Thymus (tissue), 11 donors: ENCODE results near the gene SCO2. TPM values are rescaled to one million over a fixed set of nuclear protein-coding genes. Genes with fewer than 3 reads are reported as not detected.

Experiments
- DNase-seq, 9 donors: peaks; one replicate each; pipeline ENCODE4 v3.0.0-alpha.2; 2013; ENCODE audit warnings: low spot score in 9 of 9, low read depth in 6 of 9, missing footprints in 1 of 9
- H3K27ac ChIP-seq, 2 donors: one replicate each; pipeline ENCODE4 v1.5.1; 2013; ENCODE audit warnings: control low read depth in 1 of 2, low read depth in 1 of 2, low read length in 1 of 2, mild to moderate bottlenecking in 1 of 2, moderate library complexity in 1 of 2
- H3K27me3 ChIP-seq, 2 donors: one replicate each; pipeline ENCODE4 v1.5.1; 2013; ENCODE audit warnings: low read length in 1 of 2; ENCODE audit not compliant: control insufficient read depth in 2 of 2, insufficient read depth in 1 of 2
- H3K36me3 ChIP-seq, 2 donors: one replicate each; pipeline ENCODE4 v1.5.1; 2013; ENCODE audit warnings: low read length in 1 of 2, mild to moderate bottlenecking in 1 of 2, moderate library complexity in 1 of 2; ENCODE audit not compliant: control insufficient read depth in 2 of 2, insufficient read depth in 2 of 2
- H3K4me1 ChIP-seq, 2 donors: one replicate each; pipeline ENCODE4 v1.5.1; 2013; ENCODE audit warnings: low read length in 2 of 2; ENCODE audit not compliant: control insufficient read depth in 2 of 2, insufficient read depth in 2 of 2
- H3K4me3 ChIP-seq, 2 donors: one replicate each; pipeline ENCODE4 v1.5.1; 2013; ENCODE audit warnings: low read length in 2 of 2, control low read depth in 1 of 2, mild to moderate bottlenecking in 1 of 2
- H3K9me3 ChIP-seq, 2 donors: one replicate each; pipeline ENCODE4 v1.5.1; 2013; ENCODE audit warnings: low read length in 1 of 2, mild to moderate bottlenecking in 1 of 2; ENCODE audit not compliant: control insufficient read depth in 2 of 2, insufficient read depth in 1 of 2
- WGBS: extraction: QIAGEN DNeasy Blood & Tissue Kit; methylation state at CpG from one replicate; pipeline ENCODE4 v1.1.7; 2013; 5-methylcytosine and 5-hydroxymethylcytosine counted together
- polyA plus RNA-seq: library from polyadenylated mRNA; stranded (reverse); fragments of 200-250 nt; gene quantifications from one replicate; pipeline ENCODE4 v1.2.3, GENCODE V29; 2013
- total RNA-seq: library from RNA; stranded (reverse); fragments of 120-200 nt; gene quantifications from one replicate; pipeline ENCODE4 v1.2.4, GENCODE V29; 2013
- donor health status: healthy.

SCO2 gene
- total and polyA plus RNA-seq, 2 donors = 3.5 to 9.8 TPM

DNA sequence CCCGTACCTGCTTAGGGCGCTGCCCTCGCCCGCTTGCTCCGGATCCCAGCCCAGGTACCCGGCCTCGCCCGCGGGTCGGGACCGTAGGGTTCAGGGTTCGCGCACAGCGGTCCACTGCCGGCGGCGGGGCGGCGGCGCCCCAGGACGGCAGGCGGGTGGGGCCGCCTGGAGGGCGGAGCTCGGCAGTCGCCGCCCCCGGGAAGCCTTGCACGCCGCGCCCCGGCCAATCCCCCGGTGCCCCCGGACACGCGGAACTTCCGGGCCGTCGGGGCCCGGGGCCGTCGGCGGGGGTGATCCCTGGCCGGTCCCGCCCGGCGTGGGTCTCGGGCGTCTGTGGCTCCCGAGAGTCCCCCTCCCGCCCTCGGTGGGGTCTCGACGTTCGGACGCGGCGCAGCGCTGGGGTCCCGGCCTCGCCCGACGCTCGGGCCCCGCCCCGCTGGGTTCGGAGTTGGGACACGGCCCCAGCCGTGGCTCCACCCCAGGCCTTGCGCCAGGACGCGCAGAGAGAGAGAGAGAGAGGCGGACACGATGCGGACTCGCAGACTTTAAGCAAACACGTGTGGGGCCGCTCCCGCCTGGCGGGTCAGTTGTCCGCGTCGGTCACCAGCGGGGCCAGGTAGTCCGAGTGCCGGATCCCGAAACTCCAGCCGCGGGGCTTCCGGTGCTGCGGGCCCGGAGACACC, 4.6 kb upstream of the SCO2 start, which contains the start of gene TYMP:
Gene TYMP (minus strand): TSS at position 116 of the 683 bp plus-strand sequence. CDS start 303 bp downstream, outside the sequence.
- peak in 1 of 9 donors; percentile 48 for DNase-seq
- Histone ChIP-seq H3K9me3 (peaks cover 1 to 12% of the 10 kb centered on the region in 2 donors), H3K27me3 (peaks cover 58 to 79% of the 10 kb centered on the region in 2 donors), H3K36me3 (peaks cover 0 to 3% of the 10 kb centered on the region in 2 donors), H3K4me3 (peak within 1 kb of the TSS; percentile 50), H3K4me1 (peaks cover 12 to 25% of the 10 kb centered on the region in 2 donors), H3K27ac (peak within 1 kb of the TSS; percentile 80 to 97)
- 2% methylated on average over 92 of the region's 92 CpGs for WGBS

DNA sequence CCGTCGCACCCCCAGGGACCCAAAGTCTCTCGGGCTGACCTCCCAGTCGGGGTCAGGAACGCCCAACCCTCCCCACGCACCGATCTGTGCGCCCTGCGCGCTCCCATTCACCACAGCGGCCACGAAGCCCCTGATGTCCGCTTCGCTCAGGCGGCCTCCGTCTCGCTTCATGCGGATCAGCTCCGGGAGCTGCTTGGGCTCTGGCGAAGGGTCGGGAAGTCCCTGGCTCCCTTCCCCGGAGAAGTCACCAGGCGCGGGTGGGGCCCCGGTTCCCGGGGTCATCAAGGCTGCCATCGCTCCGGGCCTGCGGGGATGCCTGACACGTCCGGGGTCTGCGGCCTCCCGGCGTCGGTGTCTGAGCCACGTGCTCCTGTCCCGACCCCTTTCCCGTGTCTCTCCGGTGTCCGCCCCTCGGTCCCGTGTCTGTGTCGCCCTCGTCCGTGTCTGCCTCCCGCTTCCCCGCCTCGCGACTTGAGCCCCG, 4.1 kb upstream of the SCO2 start:
- H3K27ac ChIP-seq = peak overlapping the region; percentile 80 to 91
- WGBS = 37% methylated on average over 50 of the region's 50 CpGs
- DNase-seq = no peak
- peaks cover 18 to 27% of the 10 kb centered on the region in 2 donors for H3K4me1 ChIP-seq
- H3K9me3 ChIP-seq = peaks cover 1 to 12% of the 10 kb centered on the region in 2 donors
- peak overlapping the region; percentile 37 to 50 for H3K4me3 ChIP-seq
- H3K27me3 ChIP-seq = peaks cover 58 to 79% of the 10 kb centered on the region in 2 donors
- peaks cover 0 to 3% of the 10 kb centered on the region in 2 donors for H3K36me3 ChIP-seq

DNA sequence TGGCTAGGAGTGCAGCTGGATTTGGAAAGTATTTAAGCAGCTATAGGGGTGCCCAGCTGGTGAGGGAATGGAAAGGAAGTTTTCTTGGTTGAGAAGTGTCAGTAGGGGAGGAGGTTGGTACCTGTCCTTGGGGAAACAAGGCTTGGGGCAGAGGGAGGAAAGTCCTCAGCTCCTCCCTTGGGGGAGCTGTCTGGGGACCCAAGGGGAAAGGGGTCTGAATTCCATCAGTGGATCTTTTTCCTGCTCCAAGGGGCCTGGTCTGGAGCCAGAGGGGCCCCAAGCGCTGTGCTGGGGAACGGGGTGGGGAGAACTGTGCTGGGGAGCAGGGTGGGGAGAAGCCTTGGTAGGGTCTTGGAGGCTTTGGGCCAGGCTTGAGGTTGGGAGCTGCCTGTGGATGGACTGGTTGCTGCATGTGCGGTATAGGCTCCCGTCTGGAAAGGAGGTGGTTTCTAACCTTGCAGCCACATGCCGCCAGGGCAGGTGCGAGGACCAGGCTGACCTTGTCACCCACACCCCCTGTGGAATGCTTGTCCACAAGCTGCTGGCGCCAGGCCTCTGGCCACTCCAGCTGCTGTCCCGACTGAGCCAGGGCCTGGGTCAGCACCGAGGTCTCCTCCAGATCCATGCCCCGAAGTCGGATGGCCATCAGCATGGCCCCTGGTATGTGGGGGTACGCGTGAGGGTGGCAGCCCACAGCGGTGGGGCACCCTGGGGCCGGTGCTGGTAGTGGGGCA, 3.5 kb upstream of the SCO2 start:
- Histone ChIP-seq H3K36me3 (peaks cover 4 to 5% of the 10 kb centered on the region in 2 donors), H3K4me1 (peaks cover 21 to 29% of the 10 kb centered on the region in 2 donors), H3K27ac (peak overlapping the region; percentile 80 to 91), H3K9me3 (peaks cover 1 to 12% of the 10 kb centered on the region in 2 donors), H3K4me3 (peak overlapping the region; percentile 37 to 50), H3K27me3 (peaks cover 58 to 75% of the 10 kb centered on the region in 2 donors)
- DNase-seq = no peak
- WGBS = 82% methylated on average over 15 of the region's 15 CpGs

DNA sequence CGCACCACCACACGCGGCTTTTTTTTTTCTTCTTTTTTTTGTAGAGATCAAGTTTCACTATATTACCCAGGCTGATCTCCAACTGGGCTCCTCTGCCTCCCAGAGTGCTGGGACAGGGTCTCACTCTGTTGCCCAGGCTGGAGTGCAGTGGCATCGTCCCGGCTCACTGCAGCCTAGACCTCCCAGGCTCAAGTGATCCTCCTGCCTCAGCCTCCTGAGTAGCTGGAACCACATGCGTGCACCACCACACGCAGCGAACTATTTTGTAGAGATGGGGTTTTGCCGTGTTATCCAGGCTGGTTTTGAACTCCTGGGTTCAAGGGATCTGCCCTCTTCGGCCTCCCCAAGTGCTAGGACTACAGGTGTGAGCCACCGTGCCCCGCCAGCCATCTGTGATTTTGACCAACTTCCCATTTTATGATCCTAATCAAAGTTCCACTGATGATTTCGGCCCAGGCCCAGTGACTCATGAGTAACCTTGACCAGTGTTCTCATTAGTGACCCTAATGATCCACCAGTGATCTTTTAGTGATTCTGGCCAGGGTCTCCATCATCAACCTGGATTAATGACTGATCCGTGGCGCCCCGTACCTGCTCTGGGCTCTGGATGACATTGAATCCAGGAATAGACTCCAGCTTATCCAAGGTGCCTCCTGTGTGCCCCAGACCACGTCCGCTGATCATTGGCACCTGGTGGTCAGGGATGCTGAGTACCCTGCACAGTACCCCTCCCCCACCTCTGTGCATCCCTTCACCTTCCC, 2.7 kb upstream of the SCO2 start:
- H3K27me3 ChIP-seq = peaks cover 51 to 67% of the 10 kb centered on the region in 2 donors
- peaks cover 21 to 30% of the 10 kb centered on the region in 2 donors for H3K4me1 ChIP-seq
- peak overlapping the region in 1 of 2 donors; percentile 18 for H3K27ac ChIP-seq
- WGBS = 95% methylated on average over 18 of the region's 18 CpGs
- peaks cover 12% of the 10 kb centered on the region in 2 donors for H3K36me3 ChIP-seq
- no peak for DNase-seq
- H3K9me3 ChIP-seq = peaks cover 1 to 12% of the 10 kb centered on the region in 2 donors
- H3K4me3 ChIP-seq = no peak overlapping the region

DNA sequence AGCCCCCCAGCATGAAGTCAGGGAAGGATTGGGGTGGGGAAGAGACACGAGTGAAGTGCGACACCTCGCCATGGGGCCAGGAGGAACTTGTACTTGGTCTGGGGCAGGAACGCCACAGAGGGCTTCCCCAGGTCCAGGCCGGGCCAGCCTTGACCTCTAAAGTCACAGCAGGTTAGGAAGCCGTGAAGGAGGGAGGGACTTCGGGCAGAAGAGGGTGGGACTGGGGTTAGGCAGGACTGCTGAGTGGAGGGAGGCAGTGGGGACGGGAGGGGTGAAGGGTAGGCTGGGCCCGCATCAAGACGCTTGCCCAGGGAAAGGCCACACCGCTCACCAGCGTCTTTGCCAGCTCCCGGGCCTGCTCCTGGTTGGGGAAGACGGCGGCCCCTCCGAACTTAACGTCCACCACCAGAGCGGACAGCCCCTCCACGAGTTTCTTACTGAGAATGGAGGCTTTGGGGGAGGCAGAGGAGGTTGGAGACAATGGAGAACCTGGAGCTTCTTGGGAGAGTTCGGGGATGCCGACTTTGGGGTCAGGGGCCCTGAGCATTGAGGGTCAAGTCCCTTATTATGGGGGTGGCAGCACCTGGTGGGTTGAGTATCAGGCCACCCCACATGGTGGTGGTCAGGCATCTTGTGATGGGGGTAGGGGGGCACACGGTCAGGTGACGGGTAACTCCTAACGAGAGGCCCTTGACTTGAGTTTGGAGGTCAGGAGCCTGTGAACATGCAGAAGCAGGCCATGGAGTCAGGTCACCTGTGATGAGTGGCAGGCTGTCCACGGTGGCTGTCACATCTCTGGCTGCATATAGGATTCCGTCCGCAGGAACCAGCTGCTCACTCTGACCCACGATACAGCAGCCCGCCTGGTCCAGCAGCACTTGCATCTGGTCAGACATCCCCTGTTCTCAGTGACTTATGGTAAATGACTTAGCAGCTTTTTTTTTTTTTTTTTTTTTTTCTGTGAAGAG, 1.7 kb upstream of the SCO2 start:
- H3K27ac ChIP-seq = peak overlapping the region; percentile 80 to 92
- peaks cover 21 to 30% of the 10 kb centered on the region in 2 donors for H3K4me1 ChIP-seq
- H3K4me3 ChIP-seq = peak overlapping the region; percentile 51 to 86
- WGBS = 58% methylated on average over 29 of the region's 29 CpGs
- H3K27me3 ChIP-seq = peaks cover 46 to 58% of the 10 kb centered on the region in 2 donors
- no peak for DNase-seq
- H3K36me3 ChIP-seq = peaks cover 22% of the 10 kb centered on the region in 2 donors
- peaks cover 1 to 12% of the 10 kb centered on the region in 2 donors for H3K9me3 ChIP-seq

DNA sequence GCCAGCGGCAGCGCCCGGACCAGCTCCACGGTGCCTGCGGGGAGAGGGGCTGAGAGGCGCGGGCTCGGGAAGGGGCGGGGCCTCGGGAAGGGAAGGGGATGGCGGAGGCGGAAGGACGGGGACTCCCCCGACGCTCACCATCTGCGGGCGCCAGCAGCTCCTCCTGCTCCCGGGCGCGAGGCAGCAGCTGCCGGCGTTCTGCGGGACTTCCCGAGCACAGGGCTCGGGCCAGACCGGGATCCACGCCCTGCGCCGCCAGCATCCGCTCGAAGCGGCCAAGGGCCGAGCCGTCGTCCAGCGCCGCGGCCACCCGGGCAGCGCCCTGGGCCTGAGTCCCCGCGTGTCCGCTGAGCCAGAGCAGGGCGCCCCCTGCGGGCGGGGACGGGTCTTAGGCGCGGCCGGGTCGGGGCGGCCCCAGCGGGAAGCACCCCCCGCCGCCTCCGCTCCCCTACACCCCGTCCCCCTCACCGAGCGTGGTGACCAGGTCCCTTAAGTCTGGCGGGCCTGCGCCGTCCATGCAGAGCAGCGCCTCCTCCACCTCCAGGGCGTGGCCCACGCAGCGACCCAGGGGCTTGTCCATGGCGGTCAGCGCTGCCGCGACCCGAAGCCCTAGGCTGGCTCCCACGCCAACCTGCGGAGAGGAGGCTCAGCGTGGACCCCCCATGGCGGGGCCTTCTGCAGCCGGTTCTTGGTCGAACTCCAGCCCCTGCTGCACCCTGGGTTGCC, 873 bp upstream of the SCO2 start:
- Histone ChIP-seq H3K27ac (peak overlapping the region; percentile 80 to 92), H3K4me3 (peak overlapping the region; percentile 63 to 86), H3K9me3 (peaks cover 1 to 12% of the 10 kb centered on the region in 2 donors), H3K36me3 (peaks cover 29 to 31% of the 10 kb centered on the region in 2 donors), H3K4me1 (peaks cover 21 to 29% of the 10 kb centered on the region in 2 donors), H3K27me3 (peaks cover 38 to 49% of the 10 kb centered on the region in 2 donors)
- WGBS = 1% methylated on average over 77 of the region's 77 CpGs
- DNase-seq = peak in 7 of 9 donors; percentile 68 to 91 (median 75)

DNA sequence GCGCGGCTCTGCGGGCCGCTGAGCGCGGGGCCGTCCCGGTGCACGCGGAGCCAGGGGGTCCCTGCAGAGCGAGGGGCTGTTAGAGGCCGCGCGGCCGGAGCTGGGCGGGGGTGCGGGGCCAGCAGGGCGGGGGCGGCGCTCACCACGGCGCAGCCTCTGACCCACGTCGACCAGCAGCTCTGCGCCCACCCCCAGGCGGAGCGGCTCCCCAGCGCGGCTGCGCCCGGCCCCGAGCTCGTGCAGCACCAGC, 385 bp upstream of the SCO2 start:
- Histone ChIP-seq H3K27me3 (peaks cover 33 to 44% of the 10 kb centered on the region in 2 donors), H3K27ac (peak overlapping the region; percentile 80 to 92), H3K4me1 (peaks cover 21 to 24% of the 10 kb centered on the region in 2 donors), H3K4me3 (peak overlapping the region; percentile 63 to 86), H3K36me3 (peaks cover 33 to 35% of the 10 kb centered on the region in 2 donors), H3K9me3 (peaks cover 1 to 12% of the 10 kb centered on the region in 2 donors)
- under 1% methylated on average over 33 of the region's 33 CpGs for WGBS
- DNase-seq = no peak
